ENCODE measurements around the gene GATAD2A. TPM values are rescaled to one million over a fixed set of nuclear protein-coding genes. Genes with fewer than 3 reads are reported as not detected.

Gene GATAD2A
- total RNA-seq, 1 experiment from 2014 or later, result 99.6 TPM

DNA sequence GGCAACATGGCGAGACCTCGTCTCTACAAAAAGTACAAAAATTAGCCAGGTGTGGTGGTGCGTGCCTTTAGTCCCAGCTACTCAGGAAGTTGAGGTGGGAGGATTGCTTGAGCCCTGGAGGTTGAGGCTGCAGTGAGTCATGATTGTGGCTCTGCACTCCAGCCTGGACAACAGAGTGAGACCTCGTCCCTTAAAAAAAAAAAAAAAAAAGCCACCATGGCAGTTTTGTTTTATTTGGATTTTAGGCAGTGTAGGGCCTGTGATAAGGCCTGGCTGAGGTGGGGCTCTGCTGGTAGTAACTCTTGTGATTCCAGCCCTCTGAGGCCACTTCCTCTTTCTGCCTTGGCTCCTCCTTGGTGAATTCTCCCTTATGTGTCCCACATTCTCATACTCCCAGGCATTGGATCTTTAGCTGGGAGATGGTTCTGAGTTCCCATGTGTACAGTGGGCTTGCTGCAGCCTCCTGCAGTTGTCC lies 39.2 kb downstream of the GATAD2A start:
- no TSS peak for BruUV-seq (replicated peaks)
- Histone ChIP-seq H3K4me1 (ENCODE audit: control insufficient read depth, insufficient read depth, low read length) (no peaks in the 10 kb centered on the region), H3K36me3 (ENCODE audit: control insufficient read depth, insufficient read depth, low read length) (no peaks in the 10 kb centered on the region), H3K27me3 (ENCODE audit: control insufficient read depth, insufficient read depth, low read length) (no peaks in the 10 kb centered on the region), H3K9me3 (ENCODE audit: control insufficient read depth, insufficient read depth, low read depth, low read length) (no peaks in the 10 kb centered on the region), H3K4me3 (ENCODE audit: low read depth in 2 of 2, low read length in 2 of 2) (no peak overlapping the region), H3K27ac (ENCODE audit: low read length) (no peak overlapping the region)
- in situ Hi-C loops (cut with HindIII; ENCODE audit: low pct_unique_long_range_greater_than_20kb, low sequenced_read_pairs), result no loop called here
- intact Hi-C loops (cut with micrococcal nuclease; ENCODE audit: unreplicated experiment), result no loop called here
- CTCF ChIA-PET, result no interaction called here
- TF ChIP-seq, protein P1, sequence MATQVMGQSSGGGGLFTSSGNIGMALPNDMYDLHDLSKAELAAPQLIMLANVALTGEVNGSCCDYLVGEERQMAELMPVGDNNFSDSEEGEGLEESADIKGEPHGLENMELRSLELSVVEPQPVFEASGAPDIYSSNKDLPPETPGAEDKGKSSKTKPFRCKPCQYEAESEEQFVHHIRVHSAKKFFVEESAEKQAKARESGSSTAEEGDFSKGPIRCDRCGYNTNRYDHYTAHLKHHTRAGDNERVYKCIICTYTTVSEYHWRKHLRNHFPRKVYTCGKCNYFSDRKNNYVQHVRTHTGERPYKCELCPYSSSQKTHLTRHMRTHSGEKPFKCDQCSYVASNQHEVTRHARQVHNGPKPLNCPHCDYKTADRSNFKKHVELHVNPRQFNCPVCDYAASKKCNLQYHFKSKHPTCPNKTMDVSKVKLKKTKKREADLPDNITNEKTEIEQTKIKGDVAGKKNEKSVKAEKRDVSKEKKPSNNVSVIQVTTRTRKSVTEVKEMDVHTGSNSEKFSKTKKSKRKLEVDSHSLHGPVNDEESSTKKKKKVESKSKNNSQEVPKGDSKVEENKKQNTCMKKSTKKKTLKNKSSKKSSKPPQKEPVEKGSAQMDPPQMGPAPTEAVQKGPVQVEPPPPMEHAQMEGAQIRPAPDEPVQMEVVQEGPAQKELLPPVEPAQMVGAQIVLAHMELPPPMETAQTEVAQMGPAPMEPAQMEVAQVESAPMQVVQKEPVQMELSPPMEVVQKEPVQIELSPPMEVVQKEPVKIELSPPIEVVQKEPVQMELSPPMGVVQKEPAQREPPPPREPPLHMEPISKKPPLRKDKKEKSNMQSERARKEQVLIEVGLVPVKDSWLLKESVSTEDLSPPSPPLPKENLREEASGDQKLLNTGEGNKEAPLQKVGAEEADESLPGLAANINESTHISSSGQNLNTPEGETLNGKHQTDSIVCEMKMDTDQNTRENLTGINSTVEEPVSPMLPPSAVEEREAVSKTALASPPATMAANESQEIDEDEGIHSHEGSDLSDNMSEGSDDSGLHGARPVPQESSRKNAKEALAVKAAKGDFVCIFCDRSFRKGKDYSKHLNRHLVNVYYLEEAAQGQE (IDR thresholded peaks at IDR 0.05; ENCODE audit: insufficient read depth in 1 of 2, low read depth in 2 of 2, low read length in 1 of 2), result no peak
- TF ChIP-seq POLR2AphosphoS5 (IDR thresholded peaks at IDR 0.05; ENCODE audit: low read depth, low read length), result no peak
- no peak for TF ChIP-seq SIN3A (IDR thresholded peaks at IDR 0.05; ENCODE audit: borderline replicate concordance, insufficient read depth, low read depth, low read length)
- TF ChIP-seq TCF7L2 (IDR thresholded peaks at IDR 0.05; ENCODE audit: low read depth, low read length), result no peak
- TF ChIP-seq, protein P2, sequence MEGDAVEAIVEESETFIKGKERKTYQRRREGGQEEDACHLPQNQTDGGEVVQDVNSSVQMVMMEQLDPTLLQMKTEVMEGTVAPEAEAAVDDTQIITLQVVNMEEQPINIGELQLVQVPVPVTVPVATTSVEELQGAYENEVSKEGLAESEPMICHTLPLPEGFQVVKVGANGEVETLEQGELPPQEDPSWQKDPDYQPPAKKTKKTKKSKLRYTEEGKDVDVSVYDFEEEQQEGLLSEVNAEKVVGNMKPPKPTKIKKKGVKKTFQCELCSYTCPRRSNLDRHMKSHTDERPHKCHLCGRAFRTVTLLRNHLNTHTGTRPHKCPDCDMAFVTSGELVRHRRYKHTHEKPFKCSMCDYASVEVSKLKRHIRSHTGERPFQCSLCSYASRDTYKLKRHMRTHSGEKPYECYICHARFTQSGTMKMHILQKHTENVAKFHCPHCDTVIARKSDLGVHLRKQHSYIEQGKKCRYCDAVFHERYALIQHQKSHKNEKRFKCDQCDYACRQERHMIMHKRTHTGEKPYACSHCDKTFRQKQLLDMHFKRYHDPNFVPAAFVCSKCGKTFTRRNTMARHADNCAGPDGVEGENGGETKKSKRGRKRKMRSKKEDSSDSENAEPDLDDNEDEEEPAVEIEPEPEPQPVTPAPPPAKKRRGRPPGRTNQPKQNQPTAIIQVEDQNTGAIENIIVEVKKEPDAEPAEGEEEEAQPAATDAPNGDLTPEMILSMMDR (IDR thresholded peaks at IDR 0.05), result no peak
- no peak for DNase-seq (ENCODE audit: low read depth, low spot score)
- POLR2A ChIA-PET, result no interaction called here
- no peak for ATAC-seq

DNA sequence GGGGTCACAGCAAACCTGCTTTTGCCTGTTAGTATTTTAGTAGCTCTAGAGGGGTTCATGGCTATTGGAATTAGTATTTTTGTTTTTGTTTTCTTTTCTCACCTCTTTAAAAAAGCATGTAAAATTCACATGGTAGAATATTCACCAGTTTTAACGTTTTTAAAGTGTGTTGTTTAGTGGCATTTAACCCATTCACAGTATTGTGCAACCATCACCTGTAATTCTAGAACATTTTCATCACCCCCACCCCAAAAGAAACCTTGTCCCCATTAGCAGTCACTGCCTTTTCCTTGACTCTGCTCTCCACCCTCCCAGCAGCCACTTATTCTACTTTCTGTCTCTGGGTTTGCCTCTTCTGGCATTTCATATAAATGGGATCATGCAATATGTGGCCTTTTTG lies 39.8 kb downstream of the GATAD2A start:
- Histone ChIP-seq H3K27me3 (ENCODE audit: control insufficient read depth, insufficient read depth, low read length) (no peaks in the 10 kb centered on the region), H3K36me3 (ENCODE audit: control insufficient read depth, insufficient read depth, low read length) (no peaks in the 10 kb centered on the region), H3K4me3 (ENCODE audit: low read depth in 2 of 2, low read length in 2 of 2) (no peak overlapping the region), H3K9me3 (ENCODE audit: control insufficient read depth, insufficient read depth, low read depth, low read length) (no peaks in the 10 kb centered on the region), H3K4me1 (ENCODE audit: control insufficient read depth, insufficient read depth, low read length) (no peaks in the 10 kb centered on the region), H3K27ac (ENCODE audit: low read length) (no peak overlapping the region)
- no peak for ATAC-seq
- intact Hi-C loops (cut with micrococcal nuclease; ENCODE audit: unreplicated experiment), result no loop called here
- in situ Hi-C loops (cut with HindIII; ENCODE audit: low pct_unique_long_range_greater_than_20kb, low sequenced_read_pairs), result no loop called here
- no peak for DNase-seq (ENCODE audit: low read depth, low spot score)
- no TSS peak for BruUV-seq (replicated peaks)
- TF ChIP-seq, protein P1 (IDR thresholded peaks at IDR 0.05; ENCODE audit: insufficient read depth in 1 of 2, low read depth in 2 of 2, low read length in 1 of 2), result no peak
- no peak for TF ChIP-seq POLR2AphosphoS5 (IDR thresholded peaks at IDR 0.05; ENCODE audit: low read depth, low read length)
- no peak for TF ChIP-seq TCF7L2 (IDR thresholded peaks at IDR 0.05; ENCODE audit: low read depth, low read length)
- TF ChIP-seq SIN3A (IDR thresholded peaks at IDR 0.05; ENCODE audit: borderline replicate concordance, insufficient read depth, low read depth, low read length), result no peak
- CTCF ChIA-PET, result no interaction called here
- POLR2A ChIA-PET, result no interaction called here

Data from Panc1 (cell line).